Activated CD8-positive, alpha-beta memory T cell treated with anti-CD3 and anti-CD28 coated beads for 48 hours (primary cell): Measurements from ENCODE around the gene PIP5K1A.
A peak's percentile ranks its signal among the peaks of the same experiment; 100 is the strongest.
"Not testable (repeated sequence)": the region's sequence is repeated elsewhere in the genome, so short reads cannot be mapped to it uniquely, and the experiment has no call there.

Experiments used
- DNase-seq, 3 experiments: peaks; one replicate each; pipeline ENCODE4 v3.0.0-alpha.2; 2020; ENCODE audit warnings: low read depth in 2 of 3, low spot score in 2 of 3

The PIP5K1A gene

DNA sequence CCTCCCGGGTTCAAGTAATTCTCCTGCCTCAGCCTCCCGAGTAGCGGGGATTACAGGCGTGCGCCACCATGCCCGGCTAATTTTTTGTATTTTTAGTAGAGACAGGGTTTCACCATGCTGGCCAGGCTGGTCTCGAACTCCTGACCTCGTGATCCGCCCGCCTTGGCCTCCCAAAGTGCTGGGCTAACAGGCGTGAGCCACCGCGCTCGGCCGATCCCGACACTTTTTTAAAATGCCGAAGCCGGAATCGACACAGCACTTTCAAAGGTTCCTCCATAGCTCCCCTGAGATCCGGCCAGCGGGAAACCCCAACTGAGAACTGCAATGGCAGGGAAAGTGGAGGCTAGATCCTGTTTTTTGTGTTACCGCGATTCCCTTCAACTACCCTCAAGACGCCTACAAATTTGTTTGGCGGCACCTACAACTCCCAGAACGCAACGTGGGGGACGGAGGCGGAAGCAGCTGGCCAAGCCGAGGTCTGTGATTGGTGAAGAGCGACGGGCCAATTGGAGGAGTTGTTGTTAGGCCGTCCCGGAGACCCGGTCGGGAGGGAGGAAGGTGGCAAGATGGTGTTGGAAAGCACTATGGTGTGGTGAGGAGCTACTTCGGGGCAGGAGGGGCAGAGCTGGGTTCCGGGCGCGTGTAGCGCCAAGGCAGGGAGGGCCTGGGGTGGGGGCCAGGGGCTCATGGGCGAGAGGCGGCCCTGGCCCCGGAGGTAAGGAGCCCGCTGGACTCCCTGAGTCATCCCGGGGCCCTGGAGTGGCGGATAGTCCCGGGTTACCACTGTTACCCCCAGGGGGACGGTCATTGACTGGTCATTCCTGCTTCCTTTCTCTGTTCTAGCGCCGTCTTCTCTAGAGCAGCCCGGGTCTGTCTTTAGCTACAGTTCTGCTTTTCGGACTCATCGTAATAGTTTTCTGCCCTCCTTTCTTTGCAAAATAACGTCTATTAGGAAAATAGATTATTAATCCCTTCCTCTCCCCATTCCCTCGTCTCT lies 56.2 kb downstream of the PIP5K1A start, which contains the start of gene PSMD4:
PSMD4 (plus strand) TSS at position 518 of the 997 bp plus-strand sequence; CDS start at position 567, 49 bp downstream.
- peak; percentile 80 to 85 (median 82) for DNase-seq

DNA sequence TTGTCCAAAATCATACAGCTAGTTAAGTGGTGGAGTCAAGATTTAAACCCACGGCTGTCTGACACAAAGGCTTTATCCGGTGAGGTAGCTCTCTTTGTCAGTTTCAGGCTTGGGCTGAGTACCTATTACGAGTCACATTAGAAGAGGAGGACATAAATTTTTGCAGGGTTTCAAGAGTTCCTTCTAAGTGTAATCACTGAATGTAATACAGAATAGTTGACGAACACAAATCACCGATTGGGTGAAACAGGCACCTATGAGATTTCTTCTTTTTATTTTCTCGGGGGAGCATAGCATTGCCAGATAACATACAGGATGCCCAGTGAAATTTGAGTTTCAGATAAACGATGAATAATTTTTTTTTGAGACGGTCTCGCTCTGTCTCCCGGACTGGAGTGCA lies 57.0 kb downstream of the PIP5K1A start:
- no peak for DNase-seq

DNA sequence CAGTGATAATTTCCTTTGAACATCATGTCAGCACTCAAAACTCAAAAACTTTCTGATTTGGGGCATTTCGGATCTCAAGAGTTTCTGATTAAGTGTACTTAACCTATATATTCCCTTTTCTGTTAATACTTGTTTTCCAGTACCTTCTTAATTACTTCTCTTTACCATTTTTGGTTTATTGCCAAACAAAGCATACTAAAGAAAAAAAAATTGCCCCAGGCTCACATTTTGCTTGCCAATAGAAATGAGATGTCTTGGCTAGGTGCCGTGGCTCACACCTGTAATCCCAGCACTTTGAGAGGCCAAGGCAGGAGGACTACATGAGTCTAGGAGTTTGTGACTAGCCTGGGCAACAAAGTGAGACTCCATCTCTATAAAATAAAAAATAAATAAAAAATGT lies 61.0 kb downstream of the PIP5K1A start:
- no peak for DNase-seq

DNA sequence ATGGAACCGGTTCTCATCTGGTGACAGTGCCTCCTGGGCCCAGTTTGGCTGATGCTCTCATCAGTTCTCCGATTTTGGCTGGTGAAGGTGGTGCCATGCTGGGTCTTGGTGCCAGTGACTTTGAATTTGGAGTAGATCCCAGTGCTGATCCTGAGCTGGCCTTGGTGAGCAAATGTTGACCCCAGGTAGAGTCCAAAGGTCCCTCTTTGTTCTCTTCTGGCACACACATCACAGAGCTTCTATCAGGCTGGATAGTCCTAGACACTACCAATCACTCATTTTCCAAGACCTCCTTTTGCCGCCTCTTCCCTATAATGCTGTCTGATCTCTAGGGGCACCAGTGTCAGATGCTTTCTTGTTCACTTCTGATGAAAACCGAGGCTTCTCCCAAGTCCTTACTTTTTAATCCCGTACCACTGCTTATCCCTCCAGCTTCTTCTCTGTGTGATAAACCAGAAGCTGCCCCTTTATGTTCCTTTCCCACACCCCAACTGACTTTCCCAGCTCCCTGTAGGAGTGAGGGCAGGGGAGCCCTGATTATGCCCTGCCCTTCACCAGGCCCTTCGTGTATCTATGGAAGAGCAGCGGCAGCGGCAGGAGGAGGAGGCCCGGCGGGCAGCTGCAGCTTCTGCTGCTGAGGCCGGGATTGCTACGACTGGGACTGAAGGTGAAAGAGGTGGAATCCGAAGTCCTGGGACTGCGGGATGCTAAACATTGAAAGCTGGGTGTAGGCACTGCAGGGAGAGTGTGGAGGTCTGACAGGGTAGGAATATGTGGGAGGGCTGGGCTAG lies 67.3 kb downstream of the PIP5K1A start:
- DNase-seq, result no peak

DNA sequence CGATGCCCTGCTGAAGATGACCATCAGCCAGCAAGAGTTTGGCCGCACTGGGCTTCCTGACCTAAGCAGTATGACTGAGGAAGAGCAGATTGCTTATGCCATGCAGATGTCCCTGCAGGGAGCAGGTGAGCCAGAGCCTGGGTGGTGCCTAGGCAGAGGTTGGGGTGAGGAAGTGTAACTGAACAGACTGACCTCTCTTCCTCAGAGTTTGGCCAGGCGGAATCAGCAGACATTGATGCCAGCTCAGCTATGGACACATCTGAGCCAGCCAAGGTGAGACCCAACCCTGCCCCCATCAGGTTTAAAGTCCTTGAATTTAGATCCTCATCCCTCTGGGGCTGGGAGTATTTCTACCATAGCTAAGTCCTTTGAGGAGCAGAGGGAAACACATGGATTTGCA lies 68.0 kb downstream of the PIP5K1A start:
- no peak for DNase-seq

DNA sequence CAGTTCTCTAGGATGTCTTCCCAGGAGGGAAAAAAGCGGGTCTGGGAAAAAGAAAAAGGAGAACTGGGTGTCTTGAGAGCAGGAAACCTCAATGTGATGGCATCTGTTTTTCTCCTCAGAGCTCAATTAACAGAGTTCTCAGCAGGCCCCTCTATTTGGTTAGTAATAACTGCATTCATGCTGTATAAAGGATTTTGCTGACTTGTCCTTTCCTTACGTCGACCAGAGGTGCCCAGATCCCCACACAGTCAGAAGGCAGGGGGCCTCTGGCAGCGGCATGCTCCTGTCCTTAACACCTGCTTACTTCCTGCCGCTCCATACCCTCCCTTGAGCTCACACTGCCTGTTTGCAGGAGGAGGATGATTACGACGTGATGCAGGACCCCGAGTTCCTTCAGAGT lies 68.5 kb downstream of the PIP5K1A start:
- DNase-seq, result no peak

DNA sequence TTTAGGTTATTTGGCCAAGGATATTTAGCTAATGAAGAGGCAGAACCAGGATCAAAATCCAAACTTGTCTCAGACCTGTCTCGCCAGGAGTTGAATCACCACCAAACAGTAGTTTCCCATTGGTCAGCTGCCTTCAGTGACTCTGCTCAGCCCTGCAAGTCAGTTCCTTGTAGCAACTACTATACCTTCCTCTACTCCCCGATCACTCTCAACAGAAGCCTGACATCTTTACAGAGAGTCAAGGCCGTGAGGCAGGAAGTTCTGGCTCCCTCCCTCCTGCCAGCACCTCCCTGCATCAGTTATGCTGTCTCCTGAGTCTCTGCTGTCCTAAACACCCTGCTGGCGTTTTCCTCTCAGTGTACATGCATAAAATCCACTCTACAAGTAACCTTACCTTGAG lies 69.4 kb downstream of the PIP5K1A start:
- no peak for DNase-seq

DNA sequence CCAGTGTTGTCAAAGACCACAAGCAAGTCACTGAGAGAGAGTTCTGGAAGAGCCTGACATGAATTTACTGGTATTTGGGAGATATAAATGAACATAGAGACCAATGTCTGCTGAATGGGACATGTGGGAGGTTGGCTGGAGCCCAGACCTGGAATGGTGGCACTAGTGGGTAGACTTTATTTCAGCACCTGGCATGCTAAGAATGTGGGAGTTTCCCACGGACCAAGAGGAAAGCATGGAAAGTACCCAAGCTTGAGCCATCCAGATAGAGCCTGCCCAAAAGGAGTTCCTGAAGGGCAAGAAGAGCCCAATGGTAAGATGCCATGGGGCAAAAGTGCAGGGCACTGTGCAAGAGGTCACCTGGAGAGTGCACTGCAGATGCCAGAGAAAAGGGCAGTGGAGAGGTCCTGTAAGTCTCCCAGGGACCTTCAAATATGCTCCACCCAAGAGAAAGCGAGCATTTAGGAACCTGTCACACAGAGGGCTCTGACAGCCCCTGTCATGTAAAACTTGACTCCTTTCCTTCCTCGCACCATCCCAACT lies 75.6 kb downstream of the PIP5K1A start:
- no peak for DNase-seq

DNA sequence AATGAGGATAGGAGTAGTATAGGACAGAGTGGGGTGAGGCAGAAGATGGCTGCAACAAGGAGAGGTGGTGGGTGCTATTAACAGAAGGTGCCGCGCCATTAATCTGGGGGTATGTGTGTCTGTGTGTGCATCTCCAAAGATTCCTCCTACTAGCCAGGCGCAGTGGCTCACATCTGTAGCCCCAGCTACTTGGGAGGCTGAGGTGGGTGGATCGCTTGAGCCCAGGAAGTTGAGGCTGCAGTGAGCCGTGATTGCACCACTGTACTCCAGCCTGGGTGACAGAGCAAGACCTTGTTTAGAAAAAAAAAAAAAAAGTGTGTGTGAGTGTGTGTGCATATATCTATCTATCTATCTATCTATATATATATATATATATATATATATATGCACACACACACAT lies 77.0 kb downstream of the PIP5K1A start:
- DNase-seq, result not testable (repeated sequence)

DNA sequence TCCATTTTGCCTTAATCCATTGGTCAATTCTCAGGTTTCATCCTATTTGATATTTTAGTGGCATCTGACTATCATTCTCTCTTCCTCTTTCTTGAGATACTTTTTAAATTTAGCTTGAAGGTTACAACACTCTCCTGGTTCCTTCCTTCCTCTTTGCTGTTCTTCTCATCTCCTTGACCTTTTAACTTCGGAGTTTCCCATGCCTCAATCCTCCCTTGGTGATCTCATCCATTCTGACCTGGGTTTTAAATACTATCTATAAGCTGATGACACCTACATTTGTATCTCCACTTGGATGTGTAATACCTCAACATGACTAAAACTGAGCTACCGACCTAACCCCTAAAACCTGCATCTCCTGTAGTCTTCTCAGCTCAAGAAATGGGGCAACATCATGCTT lies 78.9 kb downstream of the PIP5K1A start:
- no peak for DNase-seq

DNA sequence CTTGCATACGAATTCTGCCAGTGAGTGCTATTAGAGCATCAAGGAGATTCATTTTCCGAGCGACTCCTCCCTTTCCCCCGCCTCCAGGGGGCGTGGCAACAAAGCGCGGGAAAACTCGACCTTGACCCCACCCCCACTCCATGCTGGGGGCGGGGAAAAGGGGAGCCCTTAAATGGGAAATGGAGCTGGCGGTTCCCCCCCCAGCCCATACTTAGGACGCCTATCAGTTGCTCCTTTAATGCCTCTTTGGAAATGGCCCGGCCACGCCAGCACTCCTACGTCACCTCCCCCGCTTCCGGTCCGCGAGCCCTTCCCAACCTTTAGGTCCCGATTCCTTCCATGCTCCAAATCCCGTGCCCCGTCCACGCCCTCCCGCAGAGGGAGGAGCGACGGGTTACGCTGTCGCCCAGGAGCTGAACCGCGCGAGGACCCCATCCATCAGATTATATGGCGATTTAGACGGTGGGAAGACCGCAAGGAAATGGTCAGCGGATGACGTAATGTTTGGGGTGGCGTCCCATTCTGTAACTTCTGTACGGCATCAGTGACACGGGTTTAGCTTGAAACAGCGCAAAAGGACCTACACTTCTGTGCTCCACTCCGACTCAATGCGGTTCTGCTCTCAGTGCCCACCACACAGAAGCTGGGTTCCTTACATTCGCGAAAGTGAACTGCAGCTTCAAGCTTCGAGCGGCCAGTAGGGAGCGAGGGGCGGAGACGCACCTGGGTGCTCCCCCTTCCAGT lies 83.0 kb downstream of the PIP5K1A start:
- peak; percentile 97 to 98 (median 98) for DNase-seq

DNA sequence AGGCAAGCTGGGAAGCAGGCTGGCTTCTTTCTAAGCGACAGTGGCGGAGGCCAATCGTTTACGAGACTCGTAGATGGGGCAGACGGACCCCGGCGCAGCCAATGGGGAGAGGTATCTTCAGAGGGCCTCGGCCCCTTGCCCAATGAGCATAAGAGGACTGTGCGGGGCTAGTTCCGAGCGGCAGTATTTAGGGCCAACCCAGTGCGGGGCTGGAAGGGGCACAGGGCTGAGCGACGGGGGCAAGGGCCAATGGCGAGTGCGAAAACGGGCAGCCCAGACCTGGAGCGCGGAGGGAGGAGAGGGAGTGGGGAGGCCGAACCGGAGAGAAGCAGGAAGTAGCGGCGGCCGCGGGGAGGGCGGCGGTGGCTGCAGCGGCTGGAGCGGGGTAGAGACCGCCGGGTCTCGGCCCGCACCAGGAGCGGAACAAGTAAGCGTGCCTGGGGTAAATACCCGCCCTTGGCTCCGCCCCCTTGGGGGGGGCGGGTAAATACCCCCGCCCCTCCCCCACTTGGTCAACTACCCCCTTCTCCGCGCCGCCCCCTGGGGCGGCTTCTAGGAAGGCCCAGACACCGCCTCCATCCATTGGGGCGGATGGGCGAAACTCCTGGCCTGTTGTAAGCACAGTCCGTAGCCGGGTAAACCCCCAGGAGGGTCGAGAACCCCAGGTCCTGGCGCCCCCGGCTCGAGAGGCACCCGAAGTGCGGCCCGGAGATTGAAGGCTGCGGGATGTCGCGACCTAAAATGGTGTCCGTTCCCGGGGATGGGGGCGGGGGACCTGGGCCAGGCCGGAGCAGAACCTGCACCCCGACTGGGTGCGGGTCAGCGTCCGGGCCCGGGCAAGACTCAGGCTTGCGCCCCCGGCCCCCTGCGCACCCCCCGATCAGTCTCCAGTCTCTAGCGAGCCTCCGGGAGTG lies 83.9 kb downstream of the PIP5K1A start, which contains the start of gene ZNF687:
ZNF687 (plus strand) TSS at position 331 of the 914 bp plus-strand sequence. CDS start 3,993 bp downstream, outside the sequence.
- peak; percentile 91 to 96 (median 95) for DNase-seq

DNA sequence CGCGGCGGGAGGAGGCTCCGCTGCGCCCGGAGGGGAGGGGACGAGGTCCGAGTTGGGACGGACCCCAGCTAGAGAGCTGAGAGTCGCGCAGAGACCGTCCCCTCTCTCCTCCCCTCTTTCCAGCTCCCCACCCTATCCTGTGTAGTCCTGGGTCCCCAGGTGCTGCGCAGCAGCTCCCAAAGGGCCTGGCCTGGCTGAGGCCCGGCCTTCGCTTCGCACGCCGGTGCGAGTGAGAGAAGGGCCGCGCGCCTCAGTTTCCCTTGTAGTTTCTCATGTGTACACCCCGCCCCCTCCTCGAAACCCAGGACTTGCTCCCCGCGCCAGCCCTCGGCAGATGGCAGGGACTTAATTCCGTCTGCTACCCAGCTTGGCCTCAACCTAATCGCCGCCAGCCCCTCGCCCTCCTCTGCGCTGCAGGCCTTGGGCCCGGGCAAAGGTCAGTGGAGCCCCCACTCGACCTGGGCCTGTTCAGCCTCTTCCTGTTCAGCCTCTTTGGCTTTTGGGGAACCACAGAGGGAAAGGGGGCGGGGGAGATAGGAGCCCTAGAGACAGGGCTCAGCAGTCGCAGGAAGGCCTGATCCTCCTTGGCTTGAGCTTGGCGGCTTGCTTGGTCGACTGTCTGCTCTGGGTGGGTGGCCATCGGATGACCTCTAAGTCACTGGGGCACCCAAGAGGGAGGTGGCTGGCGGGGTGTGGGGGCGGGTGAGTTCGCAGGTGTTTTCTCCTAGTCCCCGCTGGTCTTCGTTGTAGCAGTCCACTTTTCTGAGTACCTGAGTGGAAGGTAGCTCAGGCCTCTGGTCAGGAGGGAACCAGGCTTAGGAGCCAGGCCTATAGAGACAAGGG lies 84.8 kb downstream of the PIP5K1A start:
- DNase-seq, result no peak

DNA sequence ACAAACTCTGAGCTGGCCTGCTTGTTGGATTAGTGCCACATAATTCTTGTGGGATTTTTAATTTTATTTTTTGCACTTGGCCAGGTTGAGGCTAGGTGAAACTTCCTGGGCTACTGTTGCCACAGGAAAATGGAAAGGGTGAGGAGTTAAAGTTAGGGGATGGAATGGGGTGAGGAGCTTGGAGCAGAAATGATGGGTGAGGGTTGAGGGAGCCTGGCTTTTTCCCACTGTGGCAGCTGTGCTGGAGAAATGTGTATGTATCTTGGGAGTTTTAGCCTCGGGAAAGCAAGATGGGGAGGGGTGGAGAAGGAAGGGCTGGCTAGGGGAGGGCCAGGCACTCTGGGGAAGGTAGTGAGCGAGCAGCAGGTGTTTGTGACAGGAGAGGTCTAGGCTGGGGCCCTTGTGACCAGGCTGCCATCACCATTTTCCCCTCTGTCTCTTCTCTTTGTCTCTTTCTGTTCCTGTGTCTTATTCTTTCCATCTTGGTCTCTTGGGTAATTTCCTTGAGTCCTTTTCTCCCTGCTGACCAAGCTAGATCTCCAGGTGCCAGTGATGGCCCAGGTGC lies 85.7 kb downstream of the PIP5K1A start:
- no peak for DNase-seq

DNA sequence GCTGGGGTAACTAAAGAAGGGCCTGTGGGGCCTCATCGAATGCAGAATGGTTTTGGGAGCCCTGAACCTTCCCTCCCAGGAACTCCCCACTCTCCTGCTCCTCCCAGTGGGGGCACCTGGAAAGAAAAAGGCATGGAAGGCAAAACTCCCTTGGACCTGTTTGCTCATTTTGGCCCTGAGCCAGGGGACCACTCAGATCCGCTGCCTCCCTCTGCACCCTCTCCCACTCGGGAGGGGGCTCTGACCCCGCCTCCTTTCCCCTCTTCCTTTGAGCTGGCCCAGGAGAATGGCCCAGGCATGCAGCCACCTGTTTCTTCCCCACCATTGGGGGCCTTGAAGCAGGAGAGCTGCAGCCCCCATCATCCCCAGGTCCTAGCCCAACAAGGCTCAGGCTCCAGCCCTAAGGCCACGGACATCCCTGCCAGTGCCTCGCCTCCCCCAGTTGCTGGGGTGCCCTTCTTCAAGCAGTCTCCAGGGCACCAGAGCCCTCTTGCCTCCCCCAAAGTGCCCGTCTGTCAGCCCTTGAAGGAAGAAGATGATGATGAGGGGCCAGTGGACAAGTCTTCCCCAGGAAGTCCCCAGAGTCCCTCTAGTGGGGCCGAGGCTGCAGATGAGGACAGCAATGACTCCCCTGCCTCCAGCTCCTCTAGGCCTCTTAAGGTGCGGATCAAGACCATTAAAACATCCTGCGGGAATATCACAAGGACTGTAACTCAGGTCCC lies 88.4 kb downstream of the PIP5K1A start:
- DNase-seq, result no peak

DNA sequence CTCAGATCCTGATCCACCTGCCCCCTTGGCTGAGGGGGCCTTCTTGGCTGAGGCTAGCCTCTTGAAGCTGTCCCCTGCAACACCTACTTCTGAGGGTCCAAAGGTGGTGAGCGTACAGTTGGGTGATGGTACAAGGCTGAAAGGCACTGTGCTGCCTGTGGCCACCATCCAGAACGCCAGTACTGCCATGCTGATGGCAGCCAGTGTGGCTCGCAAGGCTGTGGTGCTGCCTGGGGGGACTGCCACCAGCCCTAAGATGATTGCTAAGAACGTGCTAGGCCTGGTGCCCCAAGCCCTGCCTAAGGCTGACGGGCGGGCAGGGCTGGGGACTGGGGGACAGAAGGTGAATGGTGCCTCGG lies 89.0 kb downstream of the PIP5K1A start:
- no peak for DNase-seq

DNA sequence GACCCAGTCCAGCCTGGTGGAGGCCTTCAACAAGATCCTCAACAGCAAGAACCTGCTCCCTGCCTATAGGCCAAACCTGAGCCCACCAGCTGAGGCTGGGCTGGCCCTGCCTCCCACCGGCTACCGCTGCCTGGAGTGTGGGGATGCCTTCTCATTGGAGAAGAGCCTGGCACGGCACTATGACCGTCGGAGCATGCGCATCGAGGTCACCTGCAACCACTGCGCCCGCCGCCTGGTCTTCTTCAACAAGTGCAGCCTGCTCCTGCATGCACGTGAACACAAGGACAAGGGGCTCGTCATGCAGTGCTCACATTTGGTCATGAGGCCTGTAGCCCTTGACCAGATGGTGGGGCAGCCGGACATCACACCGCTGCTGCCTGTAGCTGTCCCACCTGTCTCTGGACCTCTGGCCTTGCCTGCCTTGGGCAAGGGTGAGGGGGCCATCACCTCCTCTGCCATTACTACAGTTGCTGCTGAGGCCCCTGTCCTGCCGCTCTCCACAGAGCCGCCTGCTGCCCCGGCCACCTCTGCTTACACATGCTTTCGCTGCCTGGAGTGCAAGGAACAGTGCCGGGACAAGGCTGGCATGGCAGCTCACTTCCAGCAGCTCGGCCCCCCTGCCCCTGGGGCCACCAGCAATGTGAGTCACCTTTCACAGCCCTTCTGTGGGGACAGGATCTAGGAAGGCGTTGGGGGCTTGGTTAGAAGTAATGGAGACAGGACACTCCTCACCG lies 89.6 kb downstream of the PIP5K1A start:
- no peak for DNase-seq
